Measurements from ENCODE around the gene NFIA. TPM values are rescaled to one million over a fixed set of nuclear protein-coding genes. Genes with fewer than 3 reads are reported as not detected.

The NFIA gene
- total RNA-seq, 4 donors from 2014 or later = 68.2 to 172 (median 101) TPM

DNA sequence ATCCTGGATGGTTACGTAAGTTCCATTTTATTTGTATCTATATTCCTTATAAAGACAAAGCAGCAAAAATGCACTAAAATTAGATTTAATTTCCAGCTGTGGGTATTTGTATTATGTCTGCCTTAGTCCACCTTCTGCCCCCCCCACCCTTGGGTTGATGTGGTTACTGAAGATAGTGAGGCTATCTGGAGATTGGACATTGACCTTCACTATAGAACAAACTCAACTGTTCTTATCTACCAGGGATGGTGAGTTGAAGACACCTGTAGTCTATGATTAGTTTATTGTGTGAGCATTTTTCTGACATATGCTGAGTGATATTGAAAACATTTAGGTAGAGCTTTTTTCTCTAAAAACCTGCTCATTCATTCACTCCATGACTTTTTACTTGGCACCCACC, 122.2 kb downstream of the NFIA start:
- TF ChIP-seq, protein P1, sequence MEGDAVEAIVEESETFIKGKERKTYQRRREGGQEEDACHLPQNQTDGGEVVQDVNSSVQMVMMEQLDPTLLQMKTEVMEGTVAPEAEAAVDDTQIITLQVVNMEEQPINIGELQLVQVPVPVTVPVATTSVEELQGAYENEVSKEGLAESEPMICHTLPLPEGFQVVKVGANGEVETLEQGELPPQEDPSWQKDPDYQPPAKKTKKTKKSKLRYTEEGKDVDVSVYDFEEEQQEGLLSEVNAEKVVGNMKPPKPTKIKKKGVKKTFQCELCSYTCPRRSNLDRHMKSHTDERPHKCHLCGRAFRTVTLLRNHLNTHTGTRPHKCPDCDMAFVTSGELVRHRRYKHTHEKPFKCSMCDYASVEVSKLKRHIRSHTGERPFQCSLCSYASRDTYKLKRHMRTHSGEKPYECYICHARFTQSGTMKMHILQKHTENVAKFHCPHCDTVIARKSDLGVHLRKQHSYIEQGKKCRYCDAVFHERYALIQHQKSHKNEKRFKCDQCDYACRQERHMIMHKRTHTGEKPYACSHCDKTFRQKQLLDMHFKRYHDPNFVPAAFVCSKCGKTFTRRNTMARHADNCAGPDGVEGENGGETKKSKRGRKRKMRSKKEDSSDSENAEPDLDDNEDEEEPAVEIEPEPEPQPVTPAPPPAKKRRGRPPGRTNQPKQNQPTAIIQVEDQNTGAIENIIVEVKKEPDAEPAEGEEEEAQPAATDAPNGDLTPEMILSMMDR (IDR thresholded peaks at IDR 0.05; ENCODE audit: low read depth) = no peak

DNA sequence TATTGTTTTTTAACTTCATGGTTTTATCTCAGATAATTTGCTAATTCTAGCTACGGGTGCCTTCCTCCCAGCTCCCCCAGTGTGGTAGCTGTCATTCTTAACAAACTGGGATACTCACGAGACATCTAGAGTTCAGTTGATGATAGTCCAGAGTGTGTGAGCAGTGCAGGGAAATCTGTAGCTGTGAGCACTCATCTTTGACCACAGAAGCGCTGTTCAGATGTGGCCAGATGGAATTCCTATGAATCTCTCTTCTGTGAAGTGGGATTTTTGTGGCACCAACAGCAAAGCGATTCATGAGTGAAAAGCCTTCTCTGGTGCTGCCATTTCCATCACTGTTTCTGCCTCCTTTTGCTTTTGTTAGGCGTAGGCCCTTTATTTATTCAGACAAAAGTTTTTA, 125.1 kb downstream of the NFIA start:
- TF ChIP-seq, protein P1 (IDR thresholded peaks at IDR 0.05; ENCODE audit: low read depth) = no peak

DNA sequence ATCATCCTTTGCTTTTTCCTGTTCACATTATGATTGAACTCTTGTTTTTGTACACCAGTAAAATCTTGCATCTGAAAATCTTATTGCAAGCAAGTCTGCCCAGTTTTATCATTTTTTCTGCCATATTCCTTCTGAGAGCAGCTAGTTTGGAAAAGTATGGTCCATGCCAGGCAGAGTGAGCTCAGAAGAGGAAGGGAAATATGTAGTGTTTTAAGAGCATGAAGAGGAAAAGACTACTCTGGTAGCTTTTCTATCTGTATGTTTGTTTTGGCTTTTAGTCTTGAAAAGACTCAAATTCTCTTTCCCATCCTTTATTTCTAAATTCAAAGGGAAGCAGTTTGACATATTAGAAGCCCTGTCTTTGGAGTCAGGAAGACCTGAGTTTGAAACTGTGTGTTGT, 125.8 kb downstream of the NFIA start:
- TF ChIP-seq, protein P1 (IDR thresholded peaks at IDR 0.05; ENCODE audit: low read depth) = no peak

DNA sequence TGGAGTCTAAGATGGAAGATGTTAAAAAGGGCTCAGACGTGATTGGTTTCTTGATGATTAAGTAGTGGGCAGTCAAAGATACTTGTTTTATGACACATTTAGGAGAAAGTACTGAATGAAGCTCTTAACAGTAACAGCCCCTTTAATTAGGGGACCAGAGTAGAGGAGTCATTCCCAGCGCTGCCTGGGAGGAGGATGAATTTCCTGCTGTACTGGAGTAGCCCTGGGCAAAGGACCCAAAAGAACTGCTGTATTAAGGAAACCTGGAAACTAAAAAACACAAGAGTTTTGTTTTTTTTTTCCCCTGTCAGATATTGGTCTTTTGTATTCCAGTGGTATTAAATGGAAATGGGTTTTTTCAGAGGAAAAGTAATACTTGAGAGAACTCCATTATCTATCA, 126.5 kb downstream of the NFIA start:
- TF ChIP-seq, protein P1 (IDR thresholded peaks at IDR 0.05; ENCODE audit: low read depth) = no peak

DNA sequence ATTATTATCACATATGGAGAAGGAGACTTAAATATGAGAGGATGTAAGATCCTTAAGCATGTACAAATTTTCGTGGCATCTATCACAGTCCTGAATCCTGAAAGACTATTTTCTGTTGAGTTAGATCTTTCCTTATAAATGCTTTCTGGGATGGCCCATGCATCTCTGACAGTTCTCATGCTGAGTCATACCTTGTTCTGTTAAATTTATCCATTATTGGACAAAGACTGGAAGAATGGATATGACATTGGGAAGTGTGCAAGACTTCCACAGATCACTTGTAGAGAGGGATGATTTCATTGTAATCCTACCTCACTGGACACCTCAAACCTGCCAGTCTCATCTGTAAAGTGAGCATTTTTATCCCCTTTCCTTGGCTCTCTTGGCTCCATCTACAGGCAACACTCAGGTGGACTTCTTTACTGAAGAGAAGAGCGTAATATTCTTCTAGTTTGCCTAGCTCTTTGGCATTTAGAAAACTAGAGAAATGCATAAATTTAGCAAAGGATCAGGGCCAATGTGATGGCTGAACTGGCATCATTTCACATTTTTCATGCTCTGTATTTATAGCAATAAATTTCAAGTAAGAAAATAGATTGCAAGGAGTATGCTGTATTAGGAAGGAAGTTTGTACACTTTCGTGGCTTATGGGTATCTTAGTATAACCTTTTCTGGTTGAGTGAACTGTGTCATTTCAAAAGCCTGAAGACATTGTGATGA, 128.2 kb downstream of the NFIA start:
- TF ChIP-seq, protein P1 (IDR thresholded peaks at IDR 0.05; ENCODE audit: low read depth) = no peak

DNA sequence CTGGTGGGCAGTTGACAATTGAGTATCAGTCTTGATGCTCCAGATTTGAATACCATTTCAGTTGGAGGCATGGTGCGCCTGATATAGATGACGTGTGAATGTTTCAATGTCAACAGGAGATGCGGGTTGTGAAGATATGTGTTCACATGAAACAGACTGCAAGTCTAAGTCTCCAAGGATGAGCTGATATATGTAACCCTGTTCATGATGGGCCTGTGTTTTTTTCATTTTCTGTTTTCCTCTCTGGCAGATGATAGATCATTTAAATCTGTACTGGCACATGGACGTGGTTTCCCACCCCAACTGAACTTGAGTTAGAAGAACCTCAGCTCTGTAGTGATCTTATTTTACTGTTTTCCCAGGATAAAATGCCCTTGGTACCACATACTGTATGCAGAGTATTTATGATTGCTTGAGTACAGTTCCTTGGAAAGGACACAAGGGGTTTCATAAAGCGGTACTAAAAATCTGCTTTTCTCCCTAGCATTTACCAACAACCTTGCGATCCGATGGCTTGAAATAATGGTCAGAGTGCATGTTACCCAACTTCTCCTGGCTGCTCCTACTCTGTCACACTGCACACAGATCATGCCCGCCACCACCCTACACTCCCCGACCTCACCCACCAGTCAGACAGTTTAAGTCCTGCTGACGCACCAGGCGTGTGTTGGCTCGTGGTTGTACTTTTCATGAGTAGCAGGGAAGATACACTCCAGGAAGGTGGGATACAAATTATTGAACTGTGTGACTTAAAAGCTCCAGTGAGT, 131.1 kb downstream of the NFIA start:
- TF ChIP-seq, protein P1 (IDR thresholded peaks at IDR 0.05; ENCODE audit: low read depth) = no peak

DNA sequence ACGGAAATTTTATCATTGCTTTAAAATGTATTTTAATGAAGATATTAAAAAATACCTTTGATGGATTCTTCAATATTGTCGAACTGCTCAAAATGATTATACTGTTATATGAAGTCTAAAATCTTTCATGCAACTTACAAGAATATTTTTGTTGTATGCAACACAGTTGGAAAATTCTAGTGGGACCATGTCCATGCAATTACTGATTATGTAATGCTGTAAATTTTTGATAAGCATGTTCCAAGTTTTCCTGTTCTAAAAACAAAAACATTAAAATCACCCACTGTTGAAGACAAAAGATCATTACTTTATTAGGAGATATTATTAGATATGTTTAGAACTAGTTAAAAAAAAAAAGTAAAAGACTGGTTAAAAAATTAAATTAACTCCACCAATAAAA, 132.8 kb downstream of the NFIA start:
- TF ChIP-seq, protein P1 (IDR thresholded peaks at IDR 0.05; ENCODE audit: low read depth) = no peak

All from subcutaneous adipose tissue (tissue), 4 donors.